NB4 (cell line): ENCODE data around the gene HMCN2.

Experiments used
- MYC ChIP-seq: IDR thresholded peaks from 2 replicates; pipeline ENCODE4 v1.6.1; 2011; ENCODE audit warnings: low read depth, low read length
- POLR2A ChIP-seq: IDR thresholded peaks from 2 replicates; pipeline ENCODE4 v1.6.1; 2011; ENCODE audit warnings: mild to moderate bottlenecking; ENCODE audit not compliant: insufficient read length; ENCODE audit errors: extremely low read depth
- TF ChIP-seq, protein P1 (sequence below): IDR thresholded peaks from one replicate; pipeline ENCODE4 v1.5.1; 2012; ENCODE audit warnings: low read depth, low read length
- TF ChIP-seq, protein P2 (sequence below): IDR thresholded peaks from 2 replicates; pipeline ENCODE4 v1.6.1; 2011; ENCODE audit warnings: low read depth, low read length

DNA sequence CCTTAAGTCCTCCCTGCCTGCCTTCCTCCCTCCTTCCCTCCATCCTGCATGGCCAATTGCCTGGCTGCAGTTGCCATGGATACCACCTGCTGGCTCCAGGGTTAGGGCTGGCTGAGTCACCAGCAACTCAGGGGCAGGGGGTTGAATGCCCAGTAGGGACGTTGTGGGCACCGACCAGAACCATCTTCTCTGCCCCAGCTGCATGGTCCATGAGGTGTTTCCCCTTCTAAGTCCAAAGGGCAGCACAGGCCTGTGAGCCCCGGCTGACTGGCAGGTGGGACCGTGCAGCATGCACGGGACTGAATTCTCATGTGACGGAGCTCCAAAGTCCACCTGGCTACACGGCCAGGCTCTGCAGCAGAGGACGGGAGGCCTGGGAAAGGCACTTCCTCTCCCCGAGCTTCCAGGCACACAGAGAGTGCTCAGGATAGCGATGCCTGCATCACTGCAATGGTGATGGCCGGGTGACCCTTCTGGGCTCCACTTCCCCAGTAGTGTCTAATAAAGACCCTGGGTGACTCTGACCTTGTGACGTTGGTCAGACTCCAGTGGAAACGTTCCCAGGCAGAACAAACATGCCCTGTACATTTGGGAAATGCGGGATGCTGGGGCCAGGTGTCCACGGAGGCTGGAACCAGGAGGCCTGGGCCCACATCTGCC is 184.9 kb downstream of the HMCN2 start:
- TF ChIP-seq, protein P1, sequence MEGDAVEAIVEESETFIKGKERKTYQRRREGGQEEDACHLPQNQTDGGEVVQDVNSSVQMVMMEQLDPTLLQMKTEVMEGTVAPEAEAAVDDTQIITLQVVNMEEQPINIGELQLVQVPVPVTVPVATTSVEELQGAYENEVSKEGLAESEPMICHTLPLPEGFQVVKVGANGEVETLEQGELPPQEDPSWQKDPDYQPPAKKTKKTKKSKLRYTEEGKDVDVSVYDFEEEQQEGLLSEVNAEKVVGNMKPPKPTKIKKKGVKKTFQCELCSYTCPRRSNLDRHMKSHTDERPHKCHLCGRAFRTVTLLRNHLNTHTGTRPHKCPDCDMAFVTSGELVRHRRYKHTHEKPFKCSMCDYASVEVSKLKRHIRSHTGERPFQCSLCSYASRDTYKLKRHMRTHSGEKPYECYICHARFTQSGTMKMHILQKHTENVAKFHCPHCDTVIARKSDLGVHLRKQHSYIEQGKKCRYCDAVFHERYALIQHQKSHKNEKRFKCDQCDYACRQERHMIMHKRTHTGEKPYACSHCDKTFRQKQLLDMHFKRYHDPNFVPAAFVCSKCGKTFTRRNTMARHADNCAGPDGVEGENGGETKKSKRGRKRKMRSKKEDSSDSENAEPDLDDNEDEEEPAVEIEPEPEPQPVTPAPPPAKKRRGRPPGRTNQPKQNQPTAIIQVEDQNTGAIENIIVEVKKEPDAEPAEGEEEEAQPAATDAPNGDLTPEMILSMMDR: no peak
- TF ChIP-seq MYC (no peak), POLR2A (no peak)
- TF ChIP-seq, protein P2, sequence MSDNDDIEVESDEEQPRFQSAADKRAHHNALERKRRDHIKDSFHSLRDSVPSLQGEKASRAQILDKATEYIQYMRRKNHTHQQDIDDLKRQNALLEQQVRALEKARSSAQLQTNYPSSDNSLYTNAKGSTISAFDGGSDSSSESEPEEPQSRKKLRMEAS: no peak
